Glomerular endothelial cell (primary cell): ENCODE measurements around the gene ALOX5AP. TPM values are rescaled to one million over a fixed set of nuclear protein-coding genes. Genes with fewer than 3 reads are reported as not detected.

Experiments used
- total RNA-seq: library from RNA; depleted of rRNA; stranded (reverse); fragments of >200 nt; gene quantifications from 2 replicates; pipeline ENCODE4 v1.2.3, GENCODE V29; 2015

ALOX5AP gene
- total RNA-seq, 1 donor from 2014 or later = 0.29 TPM

Other genes starting within 250 kb of the ALOX5AP start
- gene USPL1, start 117.6 kb upstream of the ALOX5AP start, total RNA-seq = 16.4 and 22.8 TPM in 2 replicates
- 1.3 and 2.2 TPM in 2 replicates for gene MEDAG, start 170.7 kb downstream of the ALOX5AP start, total RNA-seq
- gene TEX26, start 197.1 kb downstream of the ALOX5AP start, total RNA-seq = not detected in 2 replicates